NOMO-1 treated with dmso at 0.1 percent for 144 hours (cell line): ENCODE measurements around the gene SNX14.
"Not testable (repeated sequence)": the region's sequence is repeated elsewhere in the genome, so short reads cannot be mapped to it uniquely, and the experiment has no call there.

ENCODE experiments used
- DNase-seq: peaks from one replicate; lab custom pipeline; 2025; ENCODE audit not compliant: unreplicated experiment; lab: John Stamatoyannopoulos, UW

SNX14 gene, protein sequence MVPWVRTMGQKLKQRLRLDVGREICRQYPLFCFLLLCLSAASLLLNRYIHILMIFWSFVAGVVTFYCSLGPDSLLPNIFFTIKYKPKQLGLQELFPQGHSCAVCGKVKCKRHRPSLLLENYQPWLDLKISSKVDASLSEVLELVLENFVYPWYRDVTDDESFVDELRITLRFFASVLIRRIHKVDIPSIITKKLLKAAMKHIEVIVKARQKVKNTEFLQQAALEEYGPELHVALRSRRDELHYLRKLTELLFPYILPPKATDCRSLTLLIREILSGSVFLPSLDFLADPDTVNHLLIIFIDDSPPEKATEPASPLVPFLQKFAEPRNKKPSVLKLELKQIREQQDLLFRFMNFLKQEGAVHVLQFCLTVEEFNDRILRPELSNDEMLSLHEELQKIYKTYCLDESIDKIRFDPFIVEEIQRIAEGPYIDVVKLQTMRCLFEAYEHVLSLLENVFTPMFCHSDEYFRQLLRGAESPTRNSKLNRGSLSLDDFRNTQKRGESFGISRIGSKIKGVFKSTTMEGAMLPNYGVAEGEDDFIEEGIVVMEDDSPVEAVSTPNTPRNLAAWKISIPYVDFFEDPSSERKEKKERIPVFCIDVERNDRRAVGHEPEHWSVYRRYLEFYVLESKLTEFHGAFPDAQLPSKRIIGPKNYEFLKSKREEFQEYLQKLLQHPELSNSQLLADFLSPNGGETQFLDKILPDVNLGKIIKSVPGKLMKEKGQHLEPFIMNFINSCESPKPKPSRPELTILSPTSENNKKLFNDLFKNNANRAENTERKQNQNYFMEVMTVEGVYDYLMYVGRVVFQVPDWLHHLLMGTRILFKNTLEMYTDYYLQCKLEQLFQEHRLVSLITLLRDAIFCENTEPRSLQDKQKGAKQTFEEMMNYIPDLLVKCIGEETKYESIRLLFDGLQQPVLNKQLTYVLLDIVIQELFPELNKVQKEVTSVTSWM

GRCh38 chr6:85593438-85594196 lies at the start of gene SNX14:
Gene SNX14 (minus strand): TSS chr6:85593858. CDS start chr6:85593718, 140 bp downstream.
- DNase-seq: peak; percentile 95

DNA sequence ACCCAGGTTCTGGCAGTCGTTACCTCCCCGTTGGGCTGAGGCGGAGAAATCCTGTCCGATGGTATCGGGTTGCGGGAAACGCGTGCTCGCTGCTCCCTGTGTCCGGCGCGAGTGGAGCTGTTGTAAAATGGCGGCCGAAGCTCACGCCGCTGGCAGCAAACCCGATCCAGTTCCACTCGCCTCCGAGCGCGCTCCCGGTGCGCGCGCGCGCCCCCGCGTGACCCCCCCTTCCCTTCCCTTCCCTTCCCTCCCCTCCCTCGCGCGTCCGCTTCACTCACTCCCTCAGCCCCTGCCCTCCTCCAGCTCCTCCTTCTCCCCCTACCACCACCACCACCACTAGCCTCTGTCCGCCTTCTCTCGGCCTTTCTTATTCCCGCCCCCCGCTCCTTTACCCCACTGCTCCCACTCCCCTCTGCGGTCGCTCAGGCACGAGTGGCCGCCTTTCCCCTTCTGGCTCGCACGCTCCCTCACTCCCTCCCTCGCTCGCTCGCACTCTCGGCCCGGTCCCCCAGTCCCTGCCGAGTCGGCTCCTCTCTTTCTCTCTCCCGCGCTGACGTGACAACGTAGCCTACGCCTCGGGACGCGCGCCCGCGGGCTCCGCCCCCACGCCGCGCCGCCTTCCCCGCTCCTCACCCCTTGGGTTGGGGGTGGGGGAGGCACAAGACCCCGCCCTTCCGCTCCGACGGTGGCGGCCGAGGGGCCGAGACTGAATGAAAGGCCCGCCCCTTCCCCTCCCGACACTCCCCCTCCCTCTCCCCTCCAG lies 49.3 kb upstream of the SNX14 start, which contains the start of gene SYNCRIP:
TSS of gene SYNCRIP (minus strand) at position 113 of the 763 bp plus-strand sequence. CDS start 1,447 bp downstream, outside the sequence.
- peak; percentile 90 for DNase-seq

- DNase-seq: peak; percentile 47
Observed at GRCh38 chr6:85641897-85642773, 48.5 kb upstream of the SNX14 start.

- DNase-seq: no peak
Observed at GRCh38 chr6:85641522-85641896, 47.9 kb upstream of the SNX14 start.

- DNase-seq: no peak
Observed at GRCh38 chr6:85640821-85641220, 47.2 kb upstream of the SNX14 start.

- no peak for DNase-seq
Observed at GRCh38 chr6:85637579-85637978, 43.9 kb upstream of the SNX14 start.

- no peak for DNase-seq
Observed at GRCh38 chr6:85632164-85632942, 38.7 kb upstream of the SNX14 start.

- DNase-seq: not testable (repeated sequence)
Observed at GRCh38 chr6:85631117-85631516, 37.5 kb upstream of the SNX14 start.

DNA sequence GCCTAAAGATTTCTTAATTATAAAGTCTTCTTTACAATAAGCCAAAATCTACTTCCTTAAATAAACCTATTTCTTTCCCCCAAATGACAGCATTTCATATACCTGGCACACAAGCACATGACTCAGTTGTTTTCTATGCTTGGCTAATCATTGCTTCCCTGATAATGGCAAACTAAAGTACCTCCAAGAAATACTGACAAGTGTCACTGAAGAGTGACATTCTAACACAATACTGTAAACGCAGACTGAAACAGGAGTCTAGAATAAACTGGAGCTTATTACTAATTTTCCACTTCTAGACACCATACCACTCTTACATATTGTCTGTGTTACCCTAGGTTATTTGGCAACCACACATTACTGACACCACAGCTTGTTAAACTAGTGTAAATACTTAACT lies 34.7 kb upstream of the SNX14 start:
- DNase-seq: no peak

DNA sequence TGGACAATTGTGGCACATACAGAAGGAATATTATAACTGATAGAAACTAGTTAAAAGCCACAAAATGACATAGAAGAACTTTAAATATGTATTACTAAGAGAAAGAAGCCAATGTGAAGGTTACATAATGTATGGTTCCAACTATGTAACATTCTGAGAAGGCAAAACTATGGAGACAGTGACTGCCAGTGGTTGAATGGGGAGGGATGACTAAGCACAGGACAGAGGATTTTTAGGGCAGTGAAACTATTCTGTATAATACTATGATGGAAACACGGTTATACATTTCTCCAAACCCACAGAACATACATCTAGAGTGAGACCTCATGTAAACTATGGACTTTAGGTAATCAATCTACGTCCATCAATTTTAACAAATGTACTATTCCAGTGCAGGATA lies 26.6 kb upstream of the SNX14 start:
- no peak for DNase-seq

GRCh38 chr6:85614780-85615179 lies 21.1 kb upstream of the SNX14 start:
- DNase-seq: no peak

DNA sequence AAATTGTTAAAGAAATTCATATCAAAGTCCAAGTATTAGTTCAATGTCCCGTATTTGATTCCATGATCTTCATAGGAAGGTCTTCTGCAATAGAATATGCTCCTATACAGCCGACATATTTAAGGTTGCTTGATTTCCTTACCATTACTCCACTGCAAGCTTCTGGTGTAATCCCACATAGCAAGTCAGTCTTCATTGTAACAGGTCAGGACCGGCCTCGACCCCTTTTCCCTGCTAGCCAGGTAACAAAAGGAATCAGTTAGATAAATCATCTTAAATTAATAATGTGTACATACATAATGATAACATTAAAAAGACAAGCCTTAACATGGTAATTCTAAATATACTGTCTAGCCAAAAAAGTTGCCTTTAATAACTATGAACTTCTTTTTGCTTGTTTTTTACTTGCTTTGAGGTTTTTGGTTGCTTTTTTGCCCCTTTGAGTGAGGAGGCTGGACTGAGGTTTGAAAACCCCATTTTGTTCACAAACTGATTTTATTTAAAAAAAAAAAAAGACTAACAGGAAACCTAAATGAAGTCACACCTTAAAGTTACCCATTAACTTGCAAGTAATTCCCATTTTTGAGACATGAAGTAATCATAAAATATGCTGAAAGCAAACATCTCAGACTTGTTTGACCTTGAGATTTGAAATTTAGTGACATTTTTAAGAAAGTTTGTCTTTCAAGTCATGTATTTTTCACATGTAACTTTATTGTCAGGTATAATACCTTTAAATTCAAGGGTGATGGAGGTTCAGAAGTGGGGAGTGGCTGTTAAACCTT lies 19.2 kb upstream of the SNX14 start:
- no peak for DNase-seq

GRCh38 chr6:85610182-85610895 lies 16.7 kb upstream of the SNX14 start:
- no peak for DNase-seq

GRCh38 chr6:85602100-85602499 lies 8.4 kb upstream of the SNX14 start:
- no peak for DNase-seq

- DNase-seq: no peak
Observed at GRCh38 chr6:85600713-85601313, 7.2 kb upstream of the SNX14 start.

DNA sequence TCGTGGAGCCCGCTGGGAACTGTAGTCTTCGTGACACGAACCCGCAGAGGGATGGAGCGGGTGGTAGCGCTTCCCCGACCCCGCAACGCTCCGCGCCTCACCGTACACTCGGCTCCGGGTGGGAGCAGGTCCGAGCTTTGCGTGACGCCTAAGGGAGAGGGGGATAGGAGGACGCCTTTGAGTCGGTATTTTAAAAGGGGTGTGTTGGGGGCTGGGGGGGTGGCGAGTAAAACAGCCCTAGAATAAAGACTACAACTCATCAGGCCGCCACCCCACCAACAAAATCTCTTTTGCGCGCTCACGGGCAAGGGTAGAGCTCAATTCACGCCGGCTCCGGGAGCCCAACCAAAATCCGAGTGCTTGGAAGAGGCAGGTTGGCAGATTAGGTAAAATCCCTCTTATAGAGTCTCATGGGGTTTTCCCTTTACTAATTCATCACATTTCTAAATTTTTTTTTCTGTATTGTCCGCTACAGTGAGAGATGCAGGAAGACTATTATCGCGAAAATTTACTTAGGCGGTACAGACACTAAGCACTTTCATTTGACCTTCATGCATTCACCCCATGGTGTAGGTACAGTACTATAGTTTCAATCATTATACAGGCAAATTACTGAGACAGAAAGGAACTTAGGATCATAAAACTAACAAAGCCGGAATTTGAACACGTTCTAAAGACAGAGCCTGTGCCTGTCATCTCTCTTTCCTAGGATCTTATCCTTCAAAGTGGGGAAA lies 706 bp upstream of the SNX14 start:
- DNase-seq: no peak
